Measurements from ENCODE around the gene TCF3. TPM values are rescaled to one million over a fixed set of nuclear protein-coding genes. Genes with fewer than 3 reads are reported as not detected.

The TCF3 gene
- total RNA-seq, 1 experiment from 2014 or later, result 304 TPM

- Histone ChIP-seq H2AFZ (ENCODE audit: low read length) (no peak overlapping the region), H3K4ac (ENCODE audit: low read depth, low read length) (no peak overlapping the region), H2BK15ac (ENCODE audit: low read depth, low read length) (no peak overlapping the region), H3K9me3 (ENCODE audit: control insufficient read depth, low read depth, low read length) (no peaks in the 10 kb centered on the region), H3K27ac (ENCODE audit: insufficient read length, low read depth, low read length) (no peak overlapping the region), H3K23ac (ENCODE audit: insufficient read length, low read depth, low read length) (no peak overlapping the region), H2BK120ac (ENCODE audit: low read depth, low read length, poor library complexity, severe bottlenecking) (no peak overlapping the region), H3K79me2 (ENCODE audit: insufficient read depth, low read length) (peaks cover 41% of the 10 kb centered on the region; the same call in 1 of the 2 replicates), H3K4me1 (ENCODE audit: insufficient read depth, low read length) (no peaks in the 10 kb centered on the region), H3K4me2 (ENCODE audit: insufficient read depth, insufficient read length, low read length) (no peak overlapping the region), H3K9ac (ENCODE audit: extremely low read depth, insufficient read length, low read length) (no peak overlapping the region), H3K79me1 (ENCODE audit: insufficient read depth, low read depth, low read length, poor library complexity, severe bottlenecking) (peaks cover 8% of the 10 kb centered on the region), H2BK20ac (ENCODE audit: low read depth, low read length, poor library complexity, severe bottlenecking) (no peak overlapping the region), H4K91ac (ENCODE audit: insufficient read length, low read depth, low read length) (no peak overlapping the region), H4K8ac (replicated peaks; ENCODE audit: insufficient read length, low read depth, low read length) (no peak overlapping the region), H2BK5ac (ENCODE audit: insufficient read length, low read length) (no peak overlapping the region), H3K14ac (ENCODE audit: insufficient read depth, low read length) (no peak overlapping the region), H3T11ph (ENCODE audit: low read length) (no peak overlapping the region), H3K18ac (ENCODE audit: insufficient read length, low read depth, low read length) (no peak overlapping the region), H4K5ac (ENCODE audit: insufficient read length, low read depth, low read length) (no peak overlapping the region), H3K27me3 (ENCODE audit: insufficient read depth, low read length) (no peaks in the 10 kb centered on the region), H2AK5ac (ENCODE audit: insufficient read length, low read length) (no peak overlapping the region), H3K56ac (ENCODE audit: insufficient read length, low read depth, low read length) (no peak overlapping the region), H3K23me2 (ENCODE audit: insufficient read length, low read depth, low read length, poor library complexity, severe bottlenecking) (no peaks in the 10 kb centered on the region), H4K20me1 (ENCODE audit: control insufficient read depth, insufficient read depth, insufficient read length) (no peaks in the 10 kb centered on the region), H2BK12ac (ENCODE audit: insufficient read length, low read depth, low read length) (no peak overlapping the region)
- no peaks in the 10 kb centered on the region for H3K9me3 Mint-ChIP-seq
- H3K4me3 Mint-ChIP-seq, result no peak overlapping the region
- H3K27me3 Mint-ChIP-seq (ENCODE audit: low read depth), result no peaks in the 10 kb centered on the region
- peaks cover 0 to 11% of the 10 kb centered on the region in 2 experiments; a peak in 2 of 4 replicates for H3K4me1 Mint-ChIP-seq
- no CpG with 5 or more reads among the region's 6 CpGs for WGBS (ENCODE audit: extremely low coverage, insufficient read length, low lambda C conversion rate)
- H3K36me3 Mint-ChIP-seq (ENCODE audit: insufficient read depth in 1 of 3, low read depth in 3 of 3), result peaks cover 8 to 42% (median 36%) of the 10 kb centered on the region in 3 experiments; a peak in 6 of 7 replicates
- DNase-seq, result no peak
- no peak for TF ChIP-seq CTCF (conservative IDR thresholded peaks at IDR 0.05)
- H3K27ac Mint-ChIP-seq, result peak overlapping the region in 2 of 3 experiments; percentile 56 to 62; a peak in 2 of 7 replicates
Observed at GRCh38 chr19:1563251-1563650, 89.2 kb downstream of the TCF3 start.

Measured in H9 (cell line).